ENCODE results near the gene PTPRD.

- no peak for TF ChIP-seq CTCF (IDR thresholded peaks at IDR 0.05 in 8 of 11, conservative IDR thresholded peaks at IDR 0.05 in 3 of 11)
- TF ChIP-seq POLR2A (IDR thresholded peaks at IDR 0.05), result no peak
These were observed 1770.2 kb downstream of the PTPRD start for GRCh38 chr9:8842402-8843193.
